ENCODE results near the gene TSHZ2. TPM values are rescaled to one million over a fixed set of nuclear protein-coding genes. Genes with fewer than 3 reads are reported as not detected.

Gene TSHZ2
- total RNA-seq, 1 experiment from 2014 or later, result 0.20 TPM

DNA sequence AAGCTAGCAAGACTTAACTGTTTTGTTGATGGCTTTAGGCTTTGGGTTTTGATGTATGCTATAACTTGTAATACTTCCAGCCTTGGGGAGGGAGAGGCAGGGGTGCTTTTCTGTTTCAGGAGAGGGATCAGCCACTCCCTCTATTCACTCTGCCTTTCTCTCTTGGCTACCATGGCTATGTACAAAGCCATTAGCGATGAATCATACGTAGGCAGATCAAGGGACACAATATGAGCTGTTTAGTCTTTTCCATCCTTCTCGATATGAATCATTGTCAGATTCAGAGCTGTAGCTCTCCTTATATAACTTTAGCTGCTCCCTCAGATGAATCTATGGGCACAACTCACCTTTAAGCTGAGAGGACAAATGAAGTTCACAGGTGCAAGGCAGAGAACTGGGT, 230.6 kb downstream of the TSHZ2 start:
- DNase-seq (ENCODE audit: low spot score) (no peak), ATAC-seq (no peak)
- no peaks in the 10 kb centered on the region for H3K9me3 Mint-ChIP-seq
- TF ChIP-seq SOX15 (CRISPR knock-in tag; IDR thresholded peaks at IDR 0.05) (no peak), USF2 (CRISPR knock-in tag; IDR thresholded peaks at IDR 0.05) (no peak), ARID4B (CRISPR knock-in tag; IDR thresholded peaks at IDR 0.05; ENCODE audit: borderline replicate concordance) (no peak), KAT7 (CRISPR knock-in tag; IDR thresholded peaks at IDR 0.05; ENCODE audit: borderline replicate concordance) (no peak), ZNF416 (CRISPR knock-in tag; IDR thresholded peaks at IDR 0.05) (no peak), MXD4 (CRISPR knock-in tag; IDR thresholded peaks at IDR 0.05; ENCODE audit: borderline replicate concordance) (no peak), FOXK1 (CRISPR knock-in tag; IDR thresholded peaks at IDR 0.05) (no peak), ZNF423 (CRISPR knock-in tag; IDR thresholded peaks at IDR 0.05) (no peak), NFYB (CRISPR knock-in tag; conservative IDR thresholded peaks at IDR 0.05; ENCODE audit: low read depth) (no peak), ZNF219 (CRISPR knock-in tag; IDR thresholded peaks at IDR 0.05; ENCODE audit: borderline replicate concordance) (no peak), STAT6 (CRISPR knock-in tag; conservative IDR thresholded peaks at IDR 0.05; ENCODE audit: low read depth) (no peak), CREM (CRISPR knock-in tag; IDR thresholded peaks at IDR 0.05) (no peak), NR3C1 (CRISPR knock-in tag; conservative IDR thresholded peaks at IDR 0.05; ENCODE audit: low read depth) (no peak), ATF2 (CRISPR knock-in tag; IDR thresholded peaks at IDR 0.05; ENCODE audit: borderline replicate concordance, low read depth) (no peak), E2F5 (CRISPR knock-in tag; IDR thresholded peaks at IDR 0.05) (no peak), PREB (CRISPR knock-in tag; IDR thresholded peaks at IDR 0.05; ENCODE audit: borderline replicate concordance) (no peak)
- TF ChIP-seq, protein P1, sequence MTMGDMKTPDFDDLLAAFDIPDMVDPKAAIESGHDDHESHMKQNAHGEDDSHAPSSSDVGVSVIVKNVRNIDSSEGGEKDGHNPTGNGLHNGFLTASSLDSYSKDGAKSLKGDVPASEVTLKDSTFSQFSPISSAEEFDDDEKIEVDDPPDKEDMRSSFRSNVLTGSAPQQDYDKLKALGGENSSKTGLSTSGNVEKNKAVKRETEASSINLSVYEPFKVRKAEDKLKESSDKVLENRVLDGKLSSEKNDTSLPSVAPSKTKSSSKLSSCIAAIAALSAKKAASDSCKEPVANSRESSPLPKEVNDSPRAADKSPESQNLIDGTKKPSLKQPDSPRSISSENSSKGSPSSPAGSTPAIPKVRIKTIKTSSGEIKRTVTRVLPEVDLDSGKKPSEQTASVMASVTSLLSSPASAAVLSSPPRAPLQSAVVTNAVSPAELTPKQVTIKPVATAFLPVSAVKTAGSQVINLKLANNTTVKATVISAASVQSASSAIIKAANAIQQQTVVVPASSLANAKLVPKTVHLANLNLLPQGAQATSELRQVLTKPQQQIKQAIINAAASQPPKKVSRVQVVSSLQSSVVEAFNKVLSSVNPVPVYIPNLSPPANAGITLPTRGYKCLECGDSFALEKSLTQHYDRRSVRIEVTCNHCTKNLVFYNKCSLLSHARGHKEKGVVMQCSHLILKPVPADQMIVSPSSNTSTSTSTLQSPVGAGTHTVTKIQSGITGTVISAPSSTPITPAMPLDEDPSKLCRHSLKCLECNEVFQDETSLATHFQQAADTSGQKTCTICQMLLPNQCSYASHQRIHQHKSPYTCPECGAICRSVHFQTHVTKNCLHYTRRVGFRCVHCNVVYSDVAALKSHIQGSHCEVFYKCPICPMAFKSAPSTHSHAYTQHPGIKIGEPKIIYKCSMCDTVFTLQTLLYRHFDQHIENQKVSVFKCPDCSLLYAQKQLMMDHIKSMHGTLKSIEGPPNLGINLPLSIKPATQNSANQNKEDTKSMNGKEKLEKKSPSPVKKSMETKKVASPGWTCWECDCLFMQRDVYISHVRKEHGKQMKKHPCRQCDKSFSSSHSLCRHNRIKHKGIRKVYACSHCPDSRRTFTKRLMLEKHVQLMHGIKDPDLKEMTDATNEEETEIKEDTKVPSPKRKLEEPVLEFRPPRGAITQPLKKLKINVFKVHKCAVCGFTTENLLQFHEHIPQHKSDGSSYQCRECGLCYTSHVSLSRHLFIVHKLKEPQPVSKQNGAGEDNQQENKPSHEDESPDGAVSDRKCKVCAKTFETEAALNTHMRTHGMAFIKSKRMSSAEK (CRISPR knock-in tag; IDR thresholded peaks at IDR 0.05; ENCODE audit: borderline replicate concordance), result no peak
- TF ChIP-seq, protein P2, sequence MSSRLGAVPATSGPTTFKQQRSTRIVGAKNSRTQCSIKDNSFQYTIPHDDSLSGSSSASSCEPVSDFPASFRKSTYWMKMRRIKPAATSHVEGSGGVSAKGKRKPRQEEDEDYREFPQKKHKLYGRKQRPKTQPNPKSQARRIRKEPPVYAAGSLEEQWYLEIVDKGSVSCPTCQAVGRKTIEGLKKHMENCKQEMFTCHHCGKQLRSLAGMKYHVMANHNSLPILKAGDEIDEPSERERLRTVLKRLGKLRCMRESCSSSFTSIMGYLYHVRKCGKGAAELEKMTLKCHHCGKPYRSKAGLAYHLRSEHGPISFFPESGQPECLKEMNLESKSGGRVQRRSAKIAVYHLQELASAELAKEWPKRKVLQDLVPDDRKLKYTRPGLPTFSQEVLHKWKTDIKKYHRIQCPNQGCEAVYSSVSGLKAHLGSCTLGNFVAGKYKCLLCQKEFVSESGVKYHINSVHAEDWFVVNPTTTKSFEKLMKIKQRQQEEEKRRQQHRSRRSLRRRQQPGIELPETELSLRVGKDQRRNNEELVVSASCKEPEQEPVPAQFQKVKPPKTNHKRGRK (CRISPR knock-in tag; IDR thresholded peaks at IDR 0.05; ENCODE audit: borderline replicate concordance), result no peak

More for the DNA sequence above, 230.6 kb downstream of the TSHZ2 start:
- ChIA-PET POLR2A (no interaction called here), CTCF (interaction anchor here (0.6 to 1.7 kb wide), 3 partner anchors 14 to 261 kb away, joined by 4 to 7 read pairs (median 4); no protein-coding TSS in a partner anchor)
- Mint-ChIP-seq H3K4me1 (peaks cover under 1% of the 10 kb centered on the region; the same call in 1 of the 2 replicates), H3K27me3 (ENCODE audit: low read depth) (no peaks in the 10 kb centered on the region), H3K4me3 (no peak overlapping the region), H3K36me3 (no peaks in the 10 kb centered on the region), H3K27ac (no peak overlapping the region)

Data from WTC11 (cell line).